HCT116 (cell line): ENCODE results near the gene IGFBP7. TPM values are rescaled to one million over a fixed set of nuclear protein-coding genes. Genes with fewer than 3 reads are reported as not detected.

ENCODE experiments used
- ATAC-seq: fragments of 200-7000 bp; cut with Tn5 transposase; 2 replicates; pipeline ENCODE4 v1.9.1; 2020; ENCODE audit warnings: mild to moderate bottlenecking, moderate library complexity
- BruUV-seq: library from RNA; stranded (reverse); fragments of 400-500 nt; replicated peaks from 2 replicates; lab custom pipeline; 2021; lab: Mats Ljungman, UMichigan
- CTCF ChIA-PET: fragments of 300-600 bp; sonication (Branson Sonifier 250); formaldehyde crosslinking; loops from one replicate; lab custom pipeline; 2021; ENCODE audit warnings: antibody characterized with exemption; lab: Charles Lee
- POLR2A ChIA-PET: fragments of 300-600, 350-600 bp; sonication (Branson Sonifier 250); formaldehyde crosslinking; loops from one replicate; lab custom pipeline; 2021; ENCODE audit warnings: antibody characterized with exemption; lab: Charles Lee
- RAD21 ChIA-PET, 2 experiments: fragments of 300-600 bp; sonication (Branson Sonifier 250); formaldehyde crosslinking; loops; one replicate each; lab custom pipeline; 2023; ENCODE audit warnings: low total read pairs in 2 of 2; ENCODE audit not compliant: uncharacterized antibody in 2 of 2, unreplicated experiment in 2 of 2, low non-redundant PET in 1 of 2; lab: Charles Lee
- DNase-seq: peaks from one replicate; pipeline ENCODE4 v3.0.0-alpha.2; 2010; ENCODE audit warnings: low read depth, low spot score
- H2AFZ ChIP-seq: fragments of 200-600 bp; shearing (Covaris generic), sonication (generic); 2 replicates; pipeline ENCODE4 v1.6.1; 2017; ENCODE audit warnings: low read depth, mixed run types, mixed read lengths, antibody characterized with exemption, low read length; ENCODE audit not compliant: poor library complexity, severe bottlenecking
- H3K27ac ChIP-seq: 2 replicates; pipeline ENCODE4 v1.5.1; 2012; ENCODE audit warnings: low read depth, low read length
- H3K27me3 ChIP-seq: fragments of 200-600 bp; sonication (generic); 2 replicates; pipeline ENCODE4 v1.6.1; 2016; ENCODE audit warnings: mixed run types, low read length, mixed read lengths; ENCODE audit not compliant: insufficient read depth
- H3K36me3 ChIP-seq, 2 experiments: fragments of 200-500 bp in 1 of 2; fragments of 200-600 bp in 1 of 2; sonication (Bioruptor generic) in 1 of 2; sonication (generic) in 1 of 2; 2 replicates each; pipeline versions ENCODE4 v1.5.1 to v1.6.1; 2014 to 2016; ENCODE audit warnings: low read length in 2 of 2, inconsistent platforms in 1 of 2, mixed read lengths in 1 of 2, mixed run types in 1 of 2; ENCODE audit not compliant: insufficient read depth in 2 of 2, control insufficient read depth in 1 of 2
- H3K4me1 ChIP-seq, 2 experiments: fragments of 200-600 bp in 1 of 2; sonication (generic) in 1 of 2; 2 replicates each; pipeline versions ENCODE4 v1.5.1 to v1.6.1; 2012 to 2017; ENCODE audit warnings: low read length in 2 of 2, inconsistent platforms in 1 of 2, mild to moderate bottlenecking in 1 of 2, mixed read lengths in 1 of 2, mixed run types in 1 of 2, moderate library complexity in 1 of 2; ENCODE audit not compliant: insufficient read depth in 2 of 2, control insufficient read depth in 1 of 2
- H3K4me2 ChIP-seq: fragments of 200-600 bp; sonication (generic); 2 replicates; pipeline ENCODE4 v1.6.1; 2017; ENCODE audit warnings: mixed run types, low read length, mixed read lengths
- H3K4me3 ChIP-seq, 2 experiments: fragments of 200-600 bp in 1 of 2; sonication (generic) in 1 of 2; replicated peaks in 1 of 2; 2 replicates each; pipeline ENCODE4 v1.5.1; 2011 to 2016; ENCODE audit warnings: low read length in 2 of 2, control low read depth in 1 of 2, low read depth in 1 of 2, mild to moderate bottlenecking in 1 of 2, mixed read lengths in 1 of 2, mixed run types in 1 of 2
- H3K79me2 ChIP-seq: fragments of 200-600 bp; sonication (generic); 2 replicates; pipeline ENCODE4 v1.6.1; 2017; ENCODE audit warnings: mild to moderate bottlenecking, mixed run types, low read length, moderate library complexity, mixed read lengths; ENCODE audit not compliant: insufficient read depth
- H3K9ac ChIP-seq: fragments of 200-600 bp; sonication (generic); 2 replicates; pipeline ENCODE4 v1.6.1; 2016; ENCODE audit warnings: low read length, mixed read lengths
- H3K9me2 ChIP-seq: fragments of 200-600 bp; sonication (generic), shearing (Covaris generic); 2 replicates; pipeline ENCODE4 v1.6.1; 2017; ENCODE audit warnings: mixed run types, mild to moderate bottlenecking, moderate library complexity; ENCODE audit not compliant: insufficient read depth
- H3K9me3 ChIP-seq, 2 experiments: fragments of 200-500 bp in 1 of 2; fragments of 200-600 bp in 1 of 2; sonication (Bioruptor generic) in 1 of 2; sonication (generic) in 1 of 2; 2 replicates each; pipeline ENCODE4 v1.6.1; 2014 to 2017; ENCODE audit warnings: low read length in 2 of 2, mixed read lengths in 2 of 2, inconsistent platforms in 1 of 2, low read depth in 1 of 2, mild to moderate bottlenecking in 1 of 2, mixed run types in 1 of 2, moderate library complexity in 1 of 2; ENCODE audit not compliant: control insufficient read depth in 1 of 2, insufficient read depth in 1 of 2
- H4K20me1 ChIP-seq: fragments of 200-600 bp; sonication (generic), shearing (Covaris generic); 2 replicates; pipeline ENCODE4 v1.6.1; 2017; ENCODE audit warnings: mixed run types, mild to moderate bottlenecking, moderate library complexity; ENCODE audit not compliant: insufficient read depth
- ATF3 ChIP-seq: IDR thresholded peaks from 2 replicates; pipeline ENCODE4 v1.6.1; 2012
- CBX3 ChIP-seq: IDR thresholded peaks from 2 replicates; pipeline ENCODE4 v1.6.1; 2012; ENCODE audit warnings: low read depth
- CEBPB ChIP-seq: IDR thresholded peaks from 2 replicates; pipeline ENCODE4 v1.6.1; 2012; ENCODE audit warnings: low read depth
- CTCF ChIP-seq, 3 experiments: fragments of 200-600 bp in 1 of 3; sonication (generic) in 1 of 3; IDR thresholded peaks in 2 of 3; conservative IDR thresholded peaks in 1 of 3; 2 replicates each; pipeline ENCODE4 v1.5.1; 2012 to 2017; ENCODE audit warnings: low read depth in 2 of 3, low read length in 2 of 3, antibody characterized with exemption in 1 of 3, borderline replicate concordance in 1 of 3, control low read depth in 1 of 3, mild to moderate bottlenecking in 1 of 3, mixed read lengths in 1 of 3, mixed run types in 1 of 3, moderate library complexity in 1 of 3; ENCODE audit not compliant: insufficient read depth in 1 of 3
- ELF1 ChIP-seq: IDR thresholded peaks from 2 replicates; pipeline ENCODE4 v1.6.1; 2012; ENCODE audit warnings: low read depth, borderline replicate concordance
- EZH2phosphoT487 ChIP-seq: fragments of 200-600 bp; IDR thresholded peaks from 2 replicates; pipeline ENCODE4 v1.6.1; 2018; ENCODE audit warnings: antibody characterized with exemption, borderline replicate concordance
- FOSL1 ChIP-seq: IDR thresholded peaks from 2 replicates; pipeline ENCODE4 v1.6.1; 2012; ENCODE audit warnings: low read depth
- MAX ChIP-seq: IDR thresholded peaks from 2 replicates; pipeline ENCODE4 v1.6.1; 2012
- POLR2A ChIP-seq: IDR thresholded peaks from 2 replicates; pipeline ENCODE4 v1.7.0; 2011; ENCODE audit warnings: borderline replicate concordance; ENCODE audit not compliant: insufficient read depth, insufficient read length; ENCODE audit errors: extremely low read depth
- POLR2AphosphoS5 ChIP-seq: IDR thresholded peaks from 2 replicates; pipeline ENCODE4 v1.6.1; 2011; ENCODE audit warnings: mild to moderate bottlenecking, low read depth, low read length, moderate library complexity
- RAD21 ChIP-seq: IDR thresholded peaks from 2 replicates; pipeline ENCODE4 v1.6.1; 2012; ENCODE audit warnings: low read depth, mild to moderate bottlenecking
- REST ChIP-seq: IDR thresholded peaks from 2 replicates; pipeline ENCODE4 v1.6.1; 2012; ENCODE audit warnings: low read depth
- SP1 ChIP-seq: IDR thresholded peaks from 2 replicates; pipeline ENCODE4 v1.6.1; 2012; ENCODE audit warnings: low read depth
- SRF ChIP-seq: IDR thresholded peaks from 2 replicates; pipeline ENCODE4 v1.6.1; 2012; ENCODE audit warnings: low read depth
- TCF7L2 ChIP-seq: IDR thresholded peaks from 2 replicates; pipeline ENCODE4 v1.7.0; 2011; ENCODE audit warnings: borderline replicate concordance, inconsistent platforms; ENCODE audit not compliant: insufficient read depth, insufficient read length; ENCODE audit errors: extremely low read depth
- YY1 ChIP-seq: IDR thresholded peaks from 2 replicates; pipeline ENCODE4 v1.6.1; 2011; ENCODE audit warnings: low read length, low read depth, moderate library complexity, mild to moderate bottlenecking; ENCODE audit not compliant: insufficient replicate concordance; ENCODE audit errors: extremely low read depth
- ZNF274 ChIP-seq: fragments of 200-500 bp; sonication (Bioruptor generic); IDR thresholded peaks from 2 replicates; pipeline ENCODE4 v1.6.1; 2014; ENCODE audit warnings: mild to moderate bottlenecking, low read depth, low read length, inconsistent platforms
- intact Hi-C: fragments of 100-400 bp; cut with micrococcal nuclease; formaldehyde crosslinking; loops from 2 replicates; pipeline ENCODE4 v1.10.0; 2022
- total RNA-seq: library from RNA; stranded (reverse); gene quantifications from one replicate; pipeline ENCODE4 v1.2.1, GENCODE V29; 2021; ENCODE audit not compliant: unreplicated experiment

Gene IGFBP7
- total RNA-seq, 1 experiment from 2014 or later = 0.91 TPM

GRCh38 chr4:57147335-57148060 is 37.3 kb upstream of the IGFBP7 start (continued):
- no peak for TF ChIP-seq CTCF (IDR thresholded peaks at IDR 0.05 in 2 of 3, conservative IDR thresholded peaks at IDR 0.05 in 1 of 3; ENCODE audit: borderline replicate concordance in 1 of 3, insufficient read depth in 1 of 3, low read depth in 2 of 3, low read length in 2 of 3)
- no peak for TF ChIP-seq ZNF274
- no peak for TF ChIP-seq FOSL1
- TF ChIP-seq TCF7L2 = no peak
- TF ChIP-seq SRF = no peak
- TF ChIP-seq CEBPB = no peak
- TF ChIP-seq MAX = no peak
- TF ChIP-seq EZH2phosphoT487 = no peak
- no peak for TF ChIP-seq POLR2A
- no peak for TF ChIP-seq ELF1
- no peak for TF ChIP-seq SP1
- TF ChIP-seq, all 23 proteins: peak for 0

GRCh38 chr4:57146444-57146843 is 36.3 kb upstream of the IGFBP7 start:
- Histone ChIP-seq H3K4me1 (no peaks in the 10 kb centered on the region), H4K20me1 (no peaks in the 10 kb centered on the region), H3K27ac (no peak overlapping the region), H2AFZ (no peak overlapping the region), H3K79me2 (no peaks in the 10 kb centered on the region), H3K4me3 (no peak overlapping the region), H3K27me3 (peaks cover 35% of the 10 kb centered on the region), H3K36me3 (no peaks in the 10 kb centered on the region), H3K4me2 (no peak overlapping the region), H3K9me2 (no peaks in the 10 kb centered on the region), H3K9me3 (no peaks in the 10 kb centered on the region), H3K9ac (no peak overlapping the region)
- intact Hi-C loops = no loop called here
- CTCF ChIA-PET = no interaction called here
- ATAC-seq = no peak
- RAD21 ChIA-PET = no interaction called here
- DNase-seq = no peak
- no TSS peak for BruUV-seq
- POLR2A ChIA-PET = no interaction called here
- TF ChIP-seq ATF3 (no peak), POLR2AphosphoS5 (no peak), SP1 (no peak), CEBPB (no peak), YY1 (no peak), CTCF (IDR thresholded peaks at IDR 0.05 in 2 of 3, conservative IDR thresholded peaks at IDR 0.05 in 1 of 3; ENCODE audit: borderline replicate concordance in 1 of 3, insufficient read depth in 1 of 3, low read depth in 2 of 3, low read length in 2 of 3) (no peak), CBX3 (no peak), RAD21 (no peak), REST (no peak)
